HG03442 (cell line): ENCODE measurements around the gene FHL2.

ENCODE experiments used
- ATAC-seq: cut with Tn5 transposase; IDR thresholded peaks from one replicate; pipeline ENCODE4 v1.9.1; 2021; ENCODE audit warnings: mild to moderate bottlenecking, moderate library complexity; ENCODE audit not compliant: unreplicated experiment

Gene FHL2

DNA sequence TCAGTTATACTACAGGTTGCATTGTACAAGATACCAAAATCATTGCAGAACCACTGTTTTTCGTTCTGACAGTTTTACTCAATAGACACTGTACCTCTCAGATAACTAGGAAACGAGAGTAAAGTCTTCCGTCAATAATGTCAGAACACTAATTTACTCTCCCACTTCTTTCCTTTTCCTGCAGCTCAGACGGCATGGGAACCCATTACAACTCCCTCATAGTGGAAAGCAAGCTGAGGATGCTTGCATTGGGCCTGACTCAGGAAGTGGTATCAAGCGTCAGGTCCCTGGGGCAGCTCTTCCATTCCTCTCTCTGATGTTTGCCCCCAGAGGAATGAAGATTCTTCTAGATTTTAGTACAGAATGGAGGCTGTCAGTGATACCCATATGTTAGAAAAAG, 23.9 kb upstream of the FHL2 start:
- no peak for ATAC-seq

DNA sequence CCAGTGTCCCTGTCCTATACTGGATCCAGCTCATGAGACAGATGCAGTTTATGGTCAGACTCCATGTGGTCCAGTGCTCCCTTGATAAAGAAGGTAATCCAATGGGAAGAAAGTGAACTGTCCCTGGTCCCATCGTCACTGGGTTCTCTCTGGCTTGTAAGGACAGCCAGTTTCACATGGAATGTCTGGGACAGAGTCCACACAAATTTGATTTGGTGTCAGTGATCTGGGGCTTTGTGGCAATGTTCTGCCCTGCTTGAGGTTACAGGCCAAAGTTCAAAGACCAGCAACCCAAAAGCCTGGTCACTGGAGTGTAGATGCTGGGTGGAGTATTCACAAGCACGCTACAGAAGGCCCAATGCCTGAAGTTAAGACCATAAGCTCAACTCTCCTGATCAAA, 22.2 kb upstream of the FHL2 start:
- ATAC-seq: no peak

DNA sequence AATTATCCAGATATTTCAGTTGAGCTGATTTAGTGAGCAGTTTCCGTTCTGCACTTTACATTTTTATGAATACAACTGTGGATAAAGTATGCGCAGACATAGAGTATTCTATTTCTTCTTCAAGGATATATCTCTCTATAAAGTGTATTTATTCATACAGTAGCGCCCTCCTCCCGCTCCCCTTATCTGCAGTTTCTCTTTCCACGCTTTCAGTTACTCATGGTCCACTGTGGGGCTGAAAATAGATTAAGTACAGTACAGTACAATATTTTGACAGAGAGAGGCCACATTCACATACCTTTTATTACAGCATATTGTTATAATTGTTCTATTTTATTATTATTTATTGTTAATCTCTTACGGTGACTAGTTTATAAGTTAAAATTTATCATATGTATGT, 19.7 kb upstream of the FHL2 start:
- no peak for ATAC-seq

DNA sequence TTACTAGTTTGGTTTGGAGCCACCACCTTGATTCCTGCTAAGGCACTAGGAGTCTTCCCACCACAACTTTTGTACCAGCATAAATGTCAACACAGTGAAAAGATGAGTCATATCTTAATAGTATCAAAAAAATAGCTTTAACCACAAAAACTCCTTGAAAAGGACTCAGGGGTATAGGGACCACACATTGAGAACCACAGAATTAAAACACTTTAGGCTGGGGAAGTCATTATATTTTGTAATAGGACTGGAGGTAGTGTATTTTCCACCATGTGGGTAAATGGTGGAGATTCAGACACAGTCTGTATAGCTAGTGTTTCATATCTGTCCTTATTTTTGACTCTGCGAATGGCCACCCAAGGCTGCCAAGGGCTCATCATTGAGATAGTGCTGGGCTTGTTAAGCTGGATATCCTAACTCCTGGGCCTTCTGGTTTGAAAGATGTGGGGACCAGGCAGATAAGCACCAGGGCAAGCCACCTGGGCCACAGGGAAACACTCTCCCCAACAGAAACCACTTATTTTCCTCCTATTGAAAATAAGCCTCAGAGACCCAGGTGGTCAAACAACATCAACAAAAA, 19.1 kb upstream of the FHL2 start:
- ATAC-seq: no peak

DNA sequence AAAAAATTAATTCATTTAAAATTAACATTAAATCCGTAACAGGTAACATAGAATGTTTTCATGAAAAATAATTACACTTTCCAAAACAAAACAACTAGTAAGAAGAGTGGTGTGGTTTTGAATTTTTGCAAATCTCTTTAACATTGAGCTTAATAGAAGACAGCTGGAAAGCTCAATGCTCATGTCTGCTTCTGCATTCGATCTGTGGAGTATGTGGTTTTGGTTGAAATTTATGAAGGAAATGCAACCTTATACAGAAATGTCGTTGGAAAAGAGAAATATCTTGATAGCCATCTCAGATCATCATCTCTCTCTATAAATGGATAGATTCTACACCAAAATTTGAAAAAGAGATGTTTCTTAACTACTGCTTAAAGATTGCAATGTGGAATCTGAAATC, 17.3 kb upstream of the FHL2 start:
- no peak for ATAC-seq

DNA sequence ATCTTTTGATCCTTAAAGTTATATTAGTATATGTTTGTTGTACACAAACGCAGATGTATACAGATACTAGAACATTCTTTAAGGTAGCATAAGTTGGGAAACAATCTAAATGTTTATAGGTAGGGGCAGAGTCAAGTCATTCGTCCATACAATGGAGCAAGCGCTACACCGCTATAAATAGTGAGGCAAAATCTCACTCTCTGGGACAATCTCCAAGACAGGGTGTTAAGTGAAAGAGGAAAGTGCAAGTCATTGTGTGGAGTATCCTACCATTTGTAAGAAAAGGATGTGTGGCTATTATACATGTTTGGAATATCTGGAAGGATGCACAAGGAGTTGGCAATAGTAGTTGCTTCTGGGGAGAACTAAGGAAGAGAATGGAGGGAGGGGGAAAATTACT, 16.2 kb upstream of the FHL2 start:
- no peak for ATAC-seq

DNA sequence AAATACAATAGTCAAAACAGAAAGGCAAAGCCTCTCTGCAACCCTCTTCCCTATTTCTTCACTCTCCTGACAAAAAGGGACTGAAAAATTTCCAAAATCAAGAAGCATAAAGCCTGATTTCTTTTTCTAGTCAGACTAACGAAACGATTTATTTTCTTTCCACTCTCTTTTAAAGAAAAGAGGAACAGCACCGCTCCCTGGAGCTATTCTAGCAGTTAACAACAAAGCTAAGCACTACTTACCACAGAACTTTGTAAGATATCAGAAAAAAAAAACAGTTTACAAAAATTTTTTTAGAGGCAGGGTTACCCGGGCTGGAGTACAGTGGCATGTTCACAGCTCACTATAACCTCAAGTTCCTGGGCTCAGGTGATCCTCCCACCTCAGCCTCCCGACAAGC, 14.4 kb upstream of the FHL2 start:
- no peak for ATAC-seq

DNA sequence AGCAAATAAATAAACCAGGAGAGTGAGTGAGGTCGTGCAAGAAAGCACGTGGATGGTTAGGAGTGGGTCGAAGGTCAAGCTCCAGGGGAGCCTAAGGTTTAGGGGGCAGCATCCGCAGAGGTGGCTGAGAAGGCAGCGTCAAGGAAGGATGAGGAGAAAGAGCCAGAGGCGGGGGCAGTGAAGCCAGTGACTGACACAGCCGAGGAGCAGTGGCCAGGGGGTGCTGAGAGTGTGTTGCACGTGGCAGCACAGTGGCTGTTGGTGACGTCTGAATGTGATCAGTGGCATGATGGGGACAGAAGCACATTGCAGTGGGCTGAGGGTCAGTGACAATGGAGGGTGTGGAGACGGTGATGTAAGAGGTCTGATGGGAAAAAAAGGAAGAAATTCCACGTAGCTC, 13.7 kb upstream of the FHL2 start:
- no peak for ATAC-seq

DNA sequence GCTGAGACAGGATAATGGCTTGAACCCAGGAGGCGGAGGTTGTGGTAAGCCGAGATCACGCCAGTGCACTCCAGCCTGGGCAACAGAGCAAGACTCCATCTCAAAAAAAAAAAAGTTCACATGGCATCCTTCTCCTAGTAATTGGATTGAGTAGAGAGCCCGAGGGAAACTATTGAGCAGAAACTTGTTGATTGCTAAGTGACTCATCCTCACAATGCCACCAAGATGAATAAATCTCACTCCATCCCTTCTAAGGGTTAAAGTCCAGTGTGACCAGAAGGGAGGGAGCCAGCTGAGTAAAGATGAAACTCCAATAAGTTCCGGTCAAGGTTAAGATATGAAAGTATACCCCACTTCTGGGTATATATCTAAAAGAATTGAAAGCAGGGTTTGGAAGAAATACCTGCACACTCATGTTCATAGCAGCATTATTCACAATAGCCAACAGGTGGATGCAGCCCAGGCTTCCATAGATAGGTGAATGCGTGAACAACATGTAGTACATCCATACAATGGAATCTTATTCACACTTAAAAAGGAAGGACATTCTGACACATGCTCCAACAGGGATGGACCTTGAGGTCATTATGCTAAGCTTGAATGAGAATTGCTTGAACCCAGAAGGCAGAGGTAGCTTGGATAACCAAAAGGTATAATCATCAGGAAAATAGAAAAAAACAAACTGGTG, 13.0 kb upstream of the FHL2 start:
- ATAC-seq: peak; percentile 52

DNA sequence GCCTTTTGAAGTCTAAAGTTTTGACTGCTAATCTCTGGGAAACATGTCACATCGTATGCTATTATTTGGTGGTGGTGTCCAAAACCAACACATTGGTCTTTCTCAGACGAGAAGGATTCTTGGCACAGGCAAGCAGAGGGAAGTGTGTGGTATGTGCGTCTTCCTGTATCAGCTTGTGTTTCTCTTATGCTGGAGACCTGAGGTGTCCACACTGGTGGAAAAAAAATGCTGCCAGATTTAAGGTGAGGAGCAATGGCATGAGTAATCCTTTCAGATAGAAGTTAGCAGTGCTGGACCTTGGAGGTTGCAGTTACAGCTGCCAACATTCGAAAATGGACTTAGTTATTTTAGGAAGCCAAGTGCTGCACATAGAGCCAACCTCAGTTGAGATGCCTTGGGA, 11.7 kb upstream of the FHL2 start:
- ATAC-seq: no peak

DNA sequence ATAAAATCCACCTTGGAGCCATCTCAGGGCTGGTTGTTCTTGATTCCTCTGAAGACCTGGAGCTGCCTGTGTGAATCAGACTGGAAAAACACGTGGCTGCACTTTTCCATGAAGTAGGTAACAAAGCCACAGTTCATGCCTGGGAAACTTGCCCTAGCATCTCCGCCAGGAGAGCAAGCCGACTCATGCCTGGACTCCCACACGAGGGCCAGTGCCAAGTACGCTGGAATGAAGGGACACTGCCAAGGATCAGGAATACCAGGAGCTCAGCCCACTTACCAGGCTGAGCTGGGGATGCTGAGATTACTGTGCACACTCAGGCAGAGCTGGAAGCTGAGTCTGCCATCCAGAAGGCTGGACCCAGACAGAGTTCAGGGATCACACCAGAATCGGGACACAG, 10.9 kb upstream of the FHL2 start:
- no peak for ATAC-seq

DNA sequence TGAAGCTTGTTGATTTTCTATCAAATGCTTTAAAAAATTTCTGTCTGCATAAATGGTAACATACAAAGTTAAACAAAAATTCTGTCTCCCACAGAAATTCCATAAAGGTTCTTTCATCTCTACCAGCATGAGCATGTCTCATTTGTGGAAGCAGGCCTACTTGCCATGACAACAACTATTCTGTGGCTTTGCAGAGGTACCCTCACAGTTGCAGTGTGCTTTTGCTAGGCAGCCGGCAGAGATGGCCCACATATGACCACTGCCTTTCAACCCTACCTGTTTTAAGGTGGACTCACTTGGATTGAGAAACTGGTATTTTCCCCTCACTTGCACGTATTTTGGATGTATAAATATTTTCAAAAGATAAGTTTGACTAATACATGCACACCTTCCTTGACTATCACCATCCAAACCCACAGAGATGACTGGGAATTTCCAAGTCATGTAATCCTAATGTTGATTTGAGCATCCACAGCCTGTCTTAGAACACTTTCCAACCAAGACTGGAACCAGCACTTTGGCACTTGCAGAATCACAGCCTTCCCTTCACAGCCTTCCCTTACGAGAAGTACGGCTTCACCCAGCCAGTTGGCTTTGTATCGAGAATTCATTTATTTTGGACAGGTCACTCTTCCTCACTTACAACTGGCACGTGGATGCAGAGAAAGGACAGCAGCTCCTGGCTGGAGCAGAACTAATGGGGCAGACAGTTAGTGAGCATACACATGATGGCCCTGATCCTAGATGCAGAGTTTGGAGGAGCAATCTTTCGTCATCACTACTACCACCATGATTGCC, 9.3 kb upstream of the FHL2 start:
- no peak for ATAC-seq

DNA sequence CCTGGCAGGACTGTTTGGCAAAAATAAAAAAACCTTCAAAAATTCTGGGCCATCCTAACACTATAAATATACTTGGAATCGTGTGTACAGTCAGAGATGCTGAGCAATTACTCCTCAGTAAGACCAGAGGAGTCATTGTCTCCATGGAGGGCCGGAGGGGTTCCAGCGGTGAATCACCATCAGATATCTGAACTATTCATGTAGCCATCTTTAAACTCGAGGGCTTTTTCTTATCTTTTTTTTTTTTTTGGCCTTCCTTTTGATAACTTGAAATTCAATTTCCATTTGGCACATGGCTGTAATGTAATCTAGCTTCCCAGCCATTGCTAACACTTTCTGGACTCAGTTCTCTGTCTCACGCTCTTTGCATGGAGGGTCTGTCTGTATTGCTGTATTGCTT, 7.4 kb upstream of the FHL2 start:
- ATAC-seq: no peak

DNA sequence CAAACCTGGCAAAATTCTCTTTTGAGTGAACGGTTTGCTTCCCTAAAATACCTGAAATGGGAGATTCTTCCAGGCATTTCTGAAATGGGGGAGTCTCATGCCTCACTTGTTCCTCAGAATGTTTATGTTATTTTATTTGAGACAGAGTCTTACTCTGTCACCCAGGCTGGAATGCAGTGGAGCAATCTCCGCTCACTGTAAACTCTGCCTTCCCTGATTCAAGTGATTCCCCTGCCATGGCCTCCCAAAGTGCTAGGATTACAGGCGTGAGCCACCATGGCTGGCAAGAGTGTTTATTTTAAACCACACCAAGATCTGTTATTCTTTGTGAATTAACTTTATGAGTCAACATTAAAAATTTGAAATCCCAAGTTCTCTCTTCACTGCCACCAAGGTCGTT, 6.4 kb upstream of the FHL2 start:
- ATAC-seq: no peak

DNA sequence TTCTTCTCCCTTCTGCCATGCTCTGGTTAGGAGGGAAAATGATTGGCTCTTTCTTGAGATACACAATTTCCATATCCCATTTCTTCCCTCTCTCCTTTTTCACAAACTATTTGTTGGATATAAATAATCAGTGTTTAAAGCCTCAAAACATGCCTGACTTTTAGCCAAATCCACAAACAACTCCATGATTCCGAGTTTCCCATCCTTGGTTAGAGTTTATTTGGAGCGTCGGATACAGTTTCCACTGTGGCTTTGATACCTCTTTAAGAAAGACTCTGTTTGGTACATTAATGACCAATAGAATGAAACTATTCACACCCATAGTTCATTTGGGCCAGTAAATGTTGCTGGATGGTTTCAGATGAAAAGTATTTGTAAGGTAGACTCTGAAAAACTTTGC, 5.9 kb upstream of the FHL2 start:
- ATAC-seq: no peak

DNA sequence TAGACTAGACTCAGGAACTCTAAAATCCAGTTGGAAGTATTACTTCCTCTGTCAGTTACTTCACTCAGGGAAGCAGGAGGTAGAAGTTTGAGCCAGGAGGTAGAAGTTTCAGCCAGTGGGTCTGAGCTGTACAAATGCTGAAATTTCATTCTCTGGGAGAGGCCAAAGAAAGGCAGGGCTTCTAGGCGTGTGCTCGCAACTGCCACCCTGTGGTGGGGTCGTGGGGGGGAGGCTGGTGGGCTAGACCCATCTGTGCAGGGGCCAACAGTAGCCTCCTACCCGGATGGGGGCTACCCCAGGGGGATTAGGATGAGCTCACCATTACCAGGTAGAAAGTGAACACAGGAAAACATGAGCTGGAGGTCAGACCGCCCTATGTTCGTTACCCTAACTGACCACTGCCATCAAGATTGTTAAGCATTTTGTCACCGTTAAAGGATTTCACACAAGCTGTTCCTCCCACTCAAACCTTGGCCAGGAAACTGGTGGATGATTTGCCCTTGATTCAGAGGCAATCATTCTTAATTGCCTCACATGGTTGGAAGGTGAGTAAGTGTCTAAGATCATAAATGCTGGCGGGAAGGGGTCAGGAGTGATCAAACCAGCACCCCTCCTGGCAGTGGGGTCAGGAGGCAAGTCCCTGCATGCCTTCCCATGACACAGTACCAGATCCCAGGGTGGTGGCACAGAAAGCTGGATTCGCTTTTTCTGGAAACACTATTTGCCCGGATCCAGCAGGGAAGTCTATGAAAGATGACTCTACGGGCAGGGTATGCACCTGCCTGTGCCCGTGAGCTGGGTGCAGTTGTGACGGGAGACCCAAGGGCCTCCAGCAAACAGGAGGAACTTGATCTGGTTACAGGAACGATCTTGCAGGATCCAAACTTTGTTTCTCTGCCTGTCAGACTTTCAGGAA, 5.2 kb upstream of the FHL2 start:
- no peak for ATAC-seq

DNA sequence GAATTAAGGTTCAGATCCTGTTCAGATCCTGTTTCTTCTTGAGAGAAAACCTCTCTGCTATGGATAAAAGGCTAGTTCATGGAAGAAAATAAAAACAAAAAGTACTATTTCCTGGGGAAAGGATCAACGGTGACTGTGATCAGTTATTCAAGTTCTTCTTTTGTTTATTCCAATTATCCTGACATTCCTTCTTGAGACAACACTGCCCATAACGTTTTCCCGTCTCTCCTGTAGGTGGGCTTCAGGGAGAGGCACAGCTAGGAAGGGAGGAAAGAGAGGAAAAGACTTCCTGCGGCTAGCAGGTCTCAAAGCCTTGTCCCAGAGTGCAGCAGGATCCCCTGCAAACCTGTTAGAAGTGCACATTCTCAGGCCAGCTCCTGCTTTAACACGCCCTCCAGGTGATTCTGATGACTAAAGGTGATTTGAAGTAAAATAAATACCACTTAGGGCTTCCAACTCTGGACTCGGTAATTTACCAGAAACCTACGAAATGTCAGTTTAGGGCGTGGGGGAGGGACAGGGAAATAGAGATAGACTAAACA, 4.5 kb upstream of the FHL2 start:
- no peak for ATAC-seq

DNA sequence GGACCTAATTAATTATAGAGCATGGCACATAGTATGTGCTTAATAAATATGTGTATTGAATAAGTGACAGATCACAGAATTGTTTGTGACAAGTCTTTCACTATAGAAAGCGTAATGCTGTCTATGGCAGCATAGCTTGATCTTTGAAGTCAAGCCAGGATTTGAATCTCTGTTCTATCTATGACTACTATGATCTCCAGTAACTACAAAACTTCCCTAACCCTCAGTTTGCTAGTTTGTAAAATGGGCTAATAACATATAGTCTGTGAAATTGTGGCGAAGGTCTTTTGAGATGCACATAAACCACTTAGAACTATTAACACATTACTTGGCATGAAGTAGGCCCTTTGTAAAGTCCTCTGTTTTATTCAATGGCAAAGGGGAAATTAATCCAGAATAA, 4.0 kb upstream of the FHL2 start:
- ATAC-seq: no peak

DNA sequence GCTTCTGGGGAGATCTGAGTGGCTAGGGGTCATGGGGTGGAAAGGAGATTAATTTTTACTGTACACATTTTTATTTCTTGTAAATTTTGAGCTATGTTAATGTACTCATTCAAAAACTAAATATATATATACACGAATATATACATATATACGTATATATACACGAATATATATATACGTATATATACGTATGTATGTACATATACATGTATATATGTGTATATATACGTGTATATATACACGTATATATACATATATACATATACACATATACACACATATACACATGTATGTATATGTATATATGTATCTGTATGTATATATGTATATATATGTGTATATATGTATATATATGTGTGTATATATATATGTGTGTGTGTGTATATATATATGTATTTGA, 3.0 kb upstream of the FHL2 start:
- no peak for ATAC-seq

DNA sequence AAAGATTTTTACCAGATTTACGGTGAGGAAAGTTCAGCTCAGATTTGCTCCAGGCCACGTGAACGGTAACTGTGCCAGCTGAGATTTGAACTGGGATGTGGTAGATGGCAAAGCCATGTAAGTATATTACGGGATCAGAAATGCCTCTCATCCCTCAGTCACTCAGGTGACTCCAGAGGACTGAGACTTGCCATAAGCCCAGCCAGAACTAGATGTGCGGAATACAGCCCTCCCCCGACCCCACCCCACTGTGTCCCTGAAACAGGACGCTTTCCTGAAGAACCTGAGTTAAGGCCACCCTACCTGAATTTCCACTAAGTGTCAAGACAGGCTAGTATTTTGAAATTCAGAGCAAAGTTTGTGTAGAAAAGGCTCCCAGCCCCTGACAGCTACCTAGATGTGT, 1.3 kb upstream of the FHL2 start:
- no peak for ATAC-seq

DNA sequence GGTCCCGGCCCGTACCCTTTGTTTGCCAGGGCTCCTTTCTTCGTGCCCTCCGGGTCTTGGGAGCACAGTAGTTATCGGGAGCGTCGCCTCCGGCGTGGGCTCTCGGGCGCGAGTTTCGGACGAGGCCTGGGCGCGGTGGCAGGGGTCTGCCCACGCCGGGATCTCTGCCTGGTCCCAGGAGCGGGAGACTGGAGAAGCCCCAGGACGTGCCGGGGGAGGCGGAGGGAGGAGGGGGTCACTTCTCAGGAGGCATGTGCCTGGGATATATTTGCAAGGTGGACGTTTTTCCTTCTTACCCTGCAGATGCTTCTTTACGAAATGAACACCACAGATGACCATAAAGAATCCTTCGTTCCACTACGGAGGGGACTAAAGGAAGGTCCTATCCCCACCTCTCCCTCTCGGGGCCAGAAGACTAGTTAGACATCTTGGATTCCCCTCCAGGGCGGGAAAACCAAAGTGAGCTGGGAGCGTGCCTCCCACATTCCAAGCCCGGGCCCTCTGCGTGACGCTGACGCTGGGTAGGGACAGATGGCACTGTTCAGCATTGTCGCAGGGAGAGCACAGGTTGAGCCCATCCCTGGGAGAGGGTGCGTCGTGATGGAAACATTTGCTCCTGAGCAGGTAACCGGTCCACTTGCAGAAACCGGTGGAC, 483 bp upstream of the FHL2 start:
- no peak for ATAC-seq
